Choroid plexus epithelial cell (primary cell): ENCODE results near the gene CLCNKA.

Source experiments
- DNase-seq: peaks from one replicate; pipeline ENCODE4 v3.0.0-alpha.2; 2010; ENCODE audit warnings: low read depth
- H3K4me3 ChIP-seq: 2 replicates; pipeline ENCODE4 v1.5.1; 2011; ENCODE audit warnings: low read depth, mild to moderate bottlenecking, control low read depth, low read length, moderate library complexity
- CTCF ChIP-seq: conservative IDR thresholded peaks from 2 replicates; pipeline ENCODE4 v1.5.1; 2011; ENCODE audit warnings: low read depth, mild to moderate bottlenecking, control low read depth, inconsistent platforms, low read length, moderate library complexity

The CLCNKA gene

GRCh38 chr1:16014509-16015482, 7.0 kb upstream of the CLCNKA start:
- TF ChIP-seq CTCF = no peak
- DNase-seq = peak; percentile 7

GRCh38 chr1:16015491-16015890, 6.3 kb upstream of the CLCNKA start:
- no peak overlapping the region for H3K4me3 ChIP-seq
- TF ChIP-seq CTCF = no peak
- DNase-seq = no peak

More at GRCh38 chr1:16014509-16015482, 7.0 kb upstream of the CLCNKA start:
- H3K4me3 ChIP-seq = no peak overlapping the region

GRCh38 chr1:16015960-16016901, 5.6 kb upstream of the CLCNKA start:
- no peak overlapping the region for H3K4me3 ChIP-seq
- DNase-seq = no peak
- TF ChIP-seq CTCF = no peak

- H3K4me3 ChIP-seq = no peak overlapping the region
- DNase-seq = no peak
- no peak for TF ChIP-seq CTCF
Observed at GRCh38 chr1:16017076-16017460, 4.8 kb upstream of the CLCNKA start.

- DNase-seq = peak; percentile 72
- no peak within 1 kb of the TSS for H3K4me3 ChIP-seq
- TF ChIP-seq CTCF = no peak
Observed at GRCh38 chr1:16017461-16018303, 4.2 kb upstream of the CLCNKA start, which contains the start of gene HSPB7. Gene HSPB7, minus strand, starts transcription at chr1:16018043. Its CDS starts 80 bp downstream, at chr1:16017963.

- no peak for DNase-seq
- H3K4me3 ChIP-seq = no peak overlapping the region
- no peak for TF ChIP-seq CTCF
Observed at GRCh38 chr1:16018308-16018707, 3.5 kb upstream of the CLCNKA start.
